WTC11 (cell line): ENCODE results near the gene NETO2.
A peak's percentile ranks its signal among the peaks of the same experiment; 100 is the strongest.

ENCODE experiments used
- CREB1 ChIP-seq: sonication (generic); formaldehyde crosslinking; IDR thresholded peaks from 2 replicates; pipeline ENCODE4 v1.8.0; 2023; ENCODE audit warnings: mild to moderate bottlenecking, missing genetic modification reagents
- CTCF ChIP-seq: fragments of 200-600 bp; IDR thresholded peaks from 2 replicates; pipeline ENCODE4 v1.8.0; 2022; ENCODE audit warnings: antibody characterized with exemption
- E2F1 ChIP-seq: sonication (generic); formaldehyde crosslinking; IDR thresholded peaks from 2 replicates; pipeline ENCODE4 v1.8.0; 2022; ENCODE audit warnings: mild to moderate bottlenecking, missing genetic modification reagents
- GABPB1 ChIP-seq: sonication (generic); formaldehyde crosslinking; IDR thresholded peaks from 2 replicates; pipeline ENCODE4 v1.8.1; 2023; ENCODE audit warnings: mild to moderate bottlenecking, missing genetic modification reagents
- HMGXB4 ChIP-seq: sonication (generic); formaldehyde crosslinking; IDR thresholded peaks from 2 replicates; pipeline ENCODE4 v1.8.1; 2023; ENCODE audit warnings: mild to moderate bottlenecking, moderate library complexity, missing genetic modification reagents
- IRF1 ChIP-seq: sonication (generic); formaldehyde crosslinking; IDR thresholded peaks from 2 replicates; pipeline ENCODE4 v1.8.0; 2023; ENCODE audit warnings: missing genetic modification reagents
- MAX ChIP-seq: sonication (generic); formaldehyde crosslinking; IDR thresholded peaks from 2 replicates; pipeline ENCODE4 v1.8.0; 2022; ENCODE audit warnings: mild to moderate bottlenecking, missing genetic modification reagents
- MLX ChIP-seq: sonication (generic); formaldehyde crosslinking; IDR thresholded peaks from 2 replicates; pipeline ENCODE4 v1.8.1; 2023; ENCODE audit warnings: mild to moderate bottlenecking, missing genetic modification reagents, moderate library complexity
- SOX15 ChIP-seq: fragments of 250-450 bp; sonication (Bioruptor Pico); IDR thresholded peaks from 2 replicates; pipeline ENCODE4 v1.9.0; 2021; ENCODE audit warnings: mild to moderate bottlenecking
- TCF7 ChIP-seq: sonication (generic); formaldehyde crosslinking; IDR thresholded peaks from 2 replicates; pipeline ENCODE4 v1.8.0; 2022; ENCODE audit warnings: mild to moderate bottlenecking, low read depth, missing genetic modification reagents, moderate library complexity
- TEAD1 ChIP-seq: sonication (generic); formaldehyde crosslinking; IDR thresholded peaks from 2 replicates; pipeline ENCODE4 v1.8.0; 2022; ENCODE audit warnings: mild to moderate bottlenecking, missing genetic modification reagents
- TEAD4 ChIP-seq: sonication (generic); formaldehyde crosslinking; IDR thresholded peaks from 2 replicates; pipeline ENCODE4 v1.8.0; 2022; ENCODE audit warnings: mild to moderate bottlenecking, missing genetic modification reagents
- TP53 ChIP-seq: sonication (generic); formaldehyde crosslinking; IDR thresholded peaks from 2 replicates; pipeline ENCODE4 v1.8.1; 2023; ENCODE audit warnings: mild to moderate bottlenecking, missing genetic modification reagents
- USF1 ChIP-seq: sonication (generic); formaldehyde crosslinking; IDR thresholded peaks from 2 replicates; pipeline ENCODE4 v1.8.0; 2022; ENCODE audit warnings: mild to moderate bottlenecking, missing genetic modification reagents

GRCh38 chr16:47142821-47143676 lies 696 bp downstream of the NETO2 start:
- TF ChIP-seq TEAD1 (CRISPR knock-in tag) (no peak), TEAD4 (CRISPR knock-in tag) (no peak), E2F1 (CRISPR knock-in tag) (no peak), CTCF (peak; percentile 67), CREB1 (CRISPR knock-in tag) (no peak), GABPB1 (CRISPR knock-in tag) (no peak), SOX15 (CRISPR knock-in tag) (no peak), TP53 (no peak), MLX (CRISPR knock-in tag) (no peak), HMGXB4 (CRISPR knock-in tag) (peak; percentile 81), IRF1 (no peak), USF1 (CRISPR knock-in tag) (no peak), MAX (peak; percentile 60; the same call in 1 of the 2 replicates), TCF7 (CRISPR knock-in tag) (no peak)
